WTC11 (cell line): ENCODE measurements around the gene CCNYL1. TPM values are rescaled to one million over a fixed set of nuclear protein-coding genes. Genes with fewer than 3 reads are reported as not detected.
A peak's percentile ranks its signal among the peaks of the same experiment; 100 is the strongest.

Experiments
- ESRRA ChIP-seq: sonication (generic); formaldehyde crosslinking; IDR thresholded peaks from 2 replicates; pipeline ENCODE4 v1.8.1; 2022; ENCODE audit warnings: mild to moderate bottlenecking, missing genetic modification reagents, borderline replicate concordance
- FOXP1 ChIP-seq: sonication (generic); formaldehyde crosslinking; IDR thresholded peaks from 2 replicates; pipeline ENCODE4 v1.8.0; 2022; ENCODE audit warnings: missing genetic modification reagents, mild to moderate bottlenecking, moderate library complexity, borderline replicate concordance
- KAT7 ChIP-seq: sonication (generic); formaldehyde crosslinking; IDR thresholded peaks from 2 replicates; pipeline ENCODE4 v1.8.1; 2023; ENCODE audit warnings: missing genetic modification reagents, mild to moderate bottlenecking, borderline replicate concordance
- MXD4 ChIP-seq: fragments of 250-450 bp; sonication (Bioruptor Pico); IDR thresholded peaks from 2 replicates; pipeline ENCODE4 v1.8.0; 2021; ENCODE audit warnings: mild to moderate bottlenecking, moderate library complexity, borderline replicate concordance
- NFE2L1 ChIP-seq: sonication (generic); formaldehyde crosslinking; IDR thresholded peaks from 2 replicates; pipeline ENCODE4 v1.8.1; 2023; ENCODE audit warnings: missing genetic modification reagents
- SMAD3 ChIP-seq: sonication (generic); formaldehyde crosslinking; IDR thresholded peaks from 2 replicates; pipeline ENCODE4 v1.8.0; 2022; ENCODE audit warnings: missing genetic modification reagents, mild to moderate bottlenecking, borderline replicate concordance
- TP53 ChIP-seq: sonication (generic); formaldehyde crosslinking; IDR thresholded peaks from 2 replicates; pipeline ENCODE4 v1.8.1; 2023; ENCODE audit warnings: mild to moderate bottlenecking, missing genetic modification reagents
- ZNF396 ChIP-seq: fragments of 250-450 bp; sonication (Bioruptor Pico); IDR thresholded peaks from 2 replicates; pipeline ENCODE4 v1.8.0; 2021; ENCODE audit warnings: mild to moderate bottlenecking, moderate library complexity, borderline replicate concordance
- total RNA-seq: library from RNA; stranded (reverse); gene quantifications from 3 replicates; pipeline ENCODE4 v1.2.3, GENCODE V29; 2021
- TF ChIP-seq, protein P1 (sequence below): sonication (generic); formaldehyde crosslinking; IDR thresholded peaks from 2 replicates; pipeline ENCODE4 v1.8.0; 2022; ENCODE audit warnings: missing genetic modification reagents
- TF ChIP-seq, protein P2 (sequence below): sonication (generic); formaldehyde crosslinking; IDR thresholded peaks from 2 replicates; pipeline ENCODE4 v1.8.1; 2023; ENCODE audit warnings: mild to moderate bottlenecking, moderate library complexity, missing genetic modification reagents
- TF ChIP-seq, protein P3 (sequence below): sonication (generic); formaldehyde crosslinking; IDR thresholded peaks from 2 replicates; pipeline ENCODE4 v1.8.1; 2022; ENCODE audit warnings: low read depth, missing genetic modification reagents, borderline replicate concordance
- TF ChIP-seq, protein P4 (sequence below): sonication (generic); formaldehyde crosslinking; IDR thresholded peaks from 2 replicates; pipeline ENCODE4 v1.8.0; 2022; ENCODE audit warnings: mild to moderate bottlenecking, missing genetic modification reagents
- TF ChIP-seq, protein P5 (sequence below): sonication (generic); formaldehyde crosslinking; IDR thresholded peaks from 2 replicates; pipeline ENCODE4 v1.8.1; 2023; ENCODE audit warnings: mild to moderate bottlenecking, missing genetic modification reagents
- TF ChIP-seq, protein P6 (sequence below): fragments of 250-450 bp; sonication (Bioruptor Pico); IDR thresholded peaks from 2 replicates; pipeline ENCODE4 v1.9.0; 2021; ENCODE audit warnings: mild to moderate bottlenecking

The CCNYL1 gene
- total RNA-seq, 1 experiment from 2014 or later, result 31.6 TPM

DNA sequence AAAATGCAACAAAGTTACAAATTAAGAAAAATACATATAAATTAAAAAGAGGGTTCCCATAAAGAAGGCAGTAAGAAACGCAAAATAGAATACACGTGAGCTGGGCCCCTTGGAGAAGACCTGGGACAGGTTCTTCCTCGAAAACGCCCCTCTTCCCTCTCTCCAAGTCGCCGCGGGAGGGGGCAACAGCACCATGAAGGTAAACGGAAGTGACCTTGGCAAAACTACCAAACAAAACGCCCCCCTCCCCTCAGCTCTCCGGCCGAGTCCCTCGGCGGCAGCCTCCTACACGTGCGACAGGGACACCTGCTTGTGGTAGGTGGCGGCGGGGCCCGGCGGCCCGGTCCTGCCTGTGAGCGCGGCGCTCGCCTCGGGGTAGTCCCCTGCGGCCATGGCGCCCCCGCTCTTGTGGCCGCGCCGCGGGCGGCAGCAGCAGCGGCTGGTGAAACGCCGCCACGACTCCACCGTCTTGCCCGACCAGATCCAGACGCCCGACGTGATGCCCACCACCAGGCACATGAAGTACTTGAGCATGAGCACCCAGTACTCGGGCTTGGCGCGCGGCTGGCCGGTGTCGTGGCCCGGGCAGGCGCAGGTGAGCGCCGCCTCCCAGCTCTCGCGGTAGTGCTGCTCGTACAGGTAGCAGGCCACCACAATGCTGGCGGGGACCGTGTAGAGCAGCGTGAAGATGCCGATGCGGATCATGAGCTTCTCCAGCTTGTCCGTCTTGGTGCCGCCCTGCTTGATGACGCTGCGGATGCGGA, 55.4 kb downstream of the CCNYL1 start (continued):
- TF ChIP-seq, protein P1, sequence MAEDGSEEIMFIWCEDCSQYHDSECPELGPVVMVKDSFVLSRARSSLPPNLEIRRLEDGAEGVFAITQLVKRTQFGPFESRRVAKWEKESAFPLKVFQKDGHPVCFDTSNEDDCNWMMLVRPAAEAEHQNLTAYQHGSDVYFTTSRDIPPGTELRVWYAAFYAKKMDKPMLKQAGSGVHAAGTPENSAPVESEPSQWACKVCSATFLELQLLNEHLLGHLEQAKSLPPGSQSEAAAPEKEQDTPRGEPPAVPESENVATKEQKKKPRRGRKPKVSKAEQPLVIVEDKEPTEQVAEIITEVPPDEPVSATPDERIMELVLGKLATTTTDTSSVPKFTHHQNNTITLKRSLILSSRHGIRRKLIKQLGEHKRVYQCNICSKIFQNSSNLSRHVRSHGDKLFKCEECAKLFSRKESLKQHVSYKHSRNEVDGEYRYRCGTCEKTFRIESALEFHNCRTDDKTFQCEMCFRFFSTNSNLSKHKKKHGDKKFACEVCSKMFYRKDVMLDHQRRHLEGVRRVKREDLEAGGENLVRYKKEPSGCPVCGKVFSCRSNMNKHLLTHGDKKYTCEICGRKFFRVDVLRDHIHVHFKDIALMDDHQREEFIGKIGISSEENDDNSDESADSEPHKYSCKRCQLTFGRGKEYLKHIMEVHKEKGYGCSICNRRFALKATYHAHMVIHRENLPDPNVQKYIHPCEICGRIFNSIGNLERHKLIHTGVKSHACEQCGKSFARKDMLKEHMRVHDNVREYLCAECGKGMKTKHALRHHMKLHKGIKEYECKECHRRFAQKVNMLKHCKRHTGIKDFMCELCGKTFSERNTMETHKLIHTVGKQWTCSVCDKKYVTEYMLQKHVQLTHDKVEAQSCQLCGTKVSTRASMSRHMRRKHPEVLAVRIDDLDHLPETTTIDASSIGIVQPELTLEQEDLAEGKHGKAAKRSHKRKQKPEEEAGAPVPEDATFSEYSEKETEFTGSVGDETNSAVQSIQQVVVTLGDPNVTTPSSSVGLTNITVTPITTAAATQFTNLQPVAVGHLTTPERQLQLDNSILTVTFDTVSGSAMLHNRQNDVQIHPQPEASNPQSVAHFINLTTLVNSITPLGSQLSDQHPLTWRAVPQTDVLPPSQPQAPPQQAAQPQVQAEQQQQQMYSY (CRISPR knock-in tag), result no peak
- TF ChIP-seq, protein P2, sequence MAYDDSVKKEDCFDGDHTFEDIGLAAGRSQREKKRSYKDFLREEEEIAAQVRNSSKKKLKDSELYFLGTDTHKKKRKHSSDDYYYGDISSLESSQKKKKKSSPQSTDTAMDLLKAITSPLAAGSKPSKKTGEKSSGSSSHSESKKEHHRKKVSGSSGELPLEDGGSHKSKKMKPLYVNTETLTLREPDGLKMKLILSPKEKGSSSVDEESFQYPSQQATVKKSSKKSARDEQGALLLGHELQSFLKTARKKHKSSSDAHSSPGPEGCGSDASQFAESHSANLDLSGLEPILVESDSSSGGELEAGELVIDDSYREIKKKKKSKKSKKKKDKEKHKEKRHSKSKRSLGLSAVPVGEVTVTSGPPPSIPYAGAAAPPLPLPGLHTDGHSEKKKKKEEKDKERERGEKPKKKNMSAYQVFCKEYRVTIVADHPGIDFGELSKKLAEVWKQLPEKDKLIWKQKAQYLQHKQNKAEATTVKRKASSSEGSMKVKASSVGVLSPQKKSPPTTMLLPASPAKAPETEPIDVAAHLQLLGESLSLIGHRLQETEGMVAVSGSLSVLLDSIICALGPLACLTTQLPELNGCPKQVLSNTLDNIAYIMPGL (CRISPR knock-in tag), result no peak
- TF ChIP-seq ZNF396 (CRISPR knock-in tag), result no peak
- 0 out of 2 replicates have a peak, but pooled peaks have one; percentile 51 for TF ChIP-seq ESRRA
- TF ChIP-seq, protein P3, sequence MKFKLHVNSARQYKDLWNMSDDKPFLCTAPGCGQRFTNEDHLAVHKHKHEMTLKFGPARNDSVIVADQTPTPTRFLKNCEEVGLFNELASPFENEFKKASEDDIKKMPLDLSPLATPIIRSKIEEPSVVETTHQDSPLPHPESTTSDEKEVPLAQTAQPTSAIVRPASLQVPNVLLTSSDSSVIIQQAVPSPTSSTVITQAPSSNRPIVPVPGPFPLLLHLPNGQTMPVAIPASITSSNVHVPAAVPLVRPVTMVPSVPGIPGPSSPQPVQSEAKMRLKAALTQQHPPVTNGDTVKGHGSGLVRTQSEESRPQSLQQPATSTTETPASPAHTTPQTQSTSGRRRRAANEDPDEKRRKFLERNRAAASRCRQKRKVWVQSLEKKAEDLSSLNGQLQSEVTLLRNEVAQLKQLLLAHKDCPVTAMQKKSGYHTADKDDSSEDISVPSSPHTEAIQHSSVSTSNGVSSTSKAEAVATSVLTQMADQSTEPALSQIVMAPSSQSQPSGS (CRISPR knock-in tag), result 0 out of 2 replicates have a peak, but pooled peaks have one; percentile 4
- TF ChIP-seq FOXP1 (CRISPR knock-in tag), result peak; percentile 17; the same call in 1 of the 2 replicates
- peak; percentile 22; the same call in 1 of the 2 replicates for TF ChIP-seq TP53 (CRISPR knock-in tag)
- TF ChIP-seq KAT7 (CRISPR knock-in tag), result peak; percentile 69; the same call in 1 of the 2 replicates
- no peak for TF ChIP-seq MXD4
- TF ChIP-seq, protein P4, sequence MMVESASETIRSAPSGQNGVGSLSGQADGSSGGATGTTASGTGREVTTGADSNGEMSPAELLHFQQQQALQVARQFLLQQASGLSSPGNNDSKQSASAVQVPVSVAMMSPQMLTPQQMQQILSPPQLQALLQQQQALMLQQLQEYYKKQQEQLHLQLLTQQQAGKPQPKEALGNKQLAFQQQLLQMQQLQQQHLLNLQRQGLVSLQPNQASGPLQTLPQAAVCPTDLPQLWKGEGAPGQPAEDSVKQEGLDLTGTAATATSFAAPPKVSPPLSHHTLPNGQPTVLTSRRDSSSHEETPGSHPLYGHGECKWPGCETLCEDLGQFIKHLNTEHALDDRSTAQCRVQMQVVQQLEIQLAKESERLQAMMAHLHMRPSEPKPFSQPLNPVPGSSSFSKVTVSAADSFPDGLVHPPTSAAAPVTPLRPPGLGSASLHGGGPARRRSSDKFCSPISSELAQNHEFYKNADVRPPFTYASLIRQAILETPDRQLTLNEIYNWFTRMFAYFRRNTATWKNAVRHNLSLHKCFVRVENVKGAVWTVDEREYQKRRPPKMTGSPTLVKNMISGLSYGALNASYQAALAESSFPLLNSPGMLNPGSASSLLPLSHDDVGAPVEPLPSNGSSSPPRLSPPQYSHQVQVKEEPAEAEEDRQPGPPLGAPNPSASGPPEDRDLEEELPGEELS (CRISPR knock-in tag), result peak; percentile 43; the same call in 1 of the 2 replicates
- TF ChIP-seq, protein P5, sequence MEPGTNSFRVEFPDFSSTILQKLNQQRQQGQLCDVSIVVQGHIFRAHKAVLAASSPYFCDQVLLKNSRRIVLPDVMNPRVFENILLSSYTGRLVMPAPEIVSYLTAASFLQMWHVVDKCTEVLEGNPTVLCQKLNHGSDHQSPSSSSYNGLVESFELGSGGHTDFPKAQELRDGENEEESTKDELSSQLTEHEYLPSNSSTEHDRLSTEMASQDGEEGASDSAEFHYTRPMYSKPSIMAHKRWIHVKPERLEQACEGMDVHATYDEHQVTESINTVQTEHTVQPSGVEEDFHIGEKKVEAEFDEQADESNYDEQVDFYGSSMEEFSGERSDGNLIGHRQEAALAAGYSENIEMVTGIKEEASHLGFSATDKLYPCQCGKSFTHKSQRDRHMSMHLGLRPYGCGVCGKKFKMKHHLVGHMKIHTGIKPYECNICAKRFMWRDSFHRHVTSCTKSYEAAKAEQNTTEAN (CRISPR knock-in tag), result peak; percentile 40; the same call in 1 of the 2 replicates
- no peak for TF ChIP-seq NFE2L1 (CRISPR knock-in tag)
- TF ChIP-seq SMAD3 (CRISPR knock-in tag), result no peak; the same call in 1 of the 2 replicates
- TF ChIP-seq, protein P6, sequence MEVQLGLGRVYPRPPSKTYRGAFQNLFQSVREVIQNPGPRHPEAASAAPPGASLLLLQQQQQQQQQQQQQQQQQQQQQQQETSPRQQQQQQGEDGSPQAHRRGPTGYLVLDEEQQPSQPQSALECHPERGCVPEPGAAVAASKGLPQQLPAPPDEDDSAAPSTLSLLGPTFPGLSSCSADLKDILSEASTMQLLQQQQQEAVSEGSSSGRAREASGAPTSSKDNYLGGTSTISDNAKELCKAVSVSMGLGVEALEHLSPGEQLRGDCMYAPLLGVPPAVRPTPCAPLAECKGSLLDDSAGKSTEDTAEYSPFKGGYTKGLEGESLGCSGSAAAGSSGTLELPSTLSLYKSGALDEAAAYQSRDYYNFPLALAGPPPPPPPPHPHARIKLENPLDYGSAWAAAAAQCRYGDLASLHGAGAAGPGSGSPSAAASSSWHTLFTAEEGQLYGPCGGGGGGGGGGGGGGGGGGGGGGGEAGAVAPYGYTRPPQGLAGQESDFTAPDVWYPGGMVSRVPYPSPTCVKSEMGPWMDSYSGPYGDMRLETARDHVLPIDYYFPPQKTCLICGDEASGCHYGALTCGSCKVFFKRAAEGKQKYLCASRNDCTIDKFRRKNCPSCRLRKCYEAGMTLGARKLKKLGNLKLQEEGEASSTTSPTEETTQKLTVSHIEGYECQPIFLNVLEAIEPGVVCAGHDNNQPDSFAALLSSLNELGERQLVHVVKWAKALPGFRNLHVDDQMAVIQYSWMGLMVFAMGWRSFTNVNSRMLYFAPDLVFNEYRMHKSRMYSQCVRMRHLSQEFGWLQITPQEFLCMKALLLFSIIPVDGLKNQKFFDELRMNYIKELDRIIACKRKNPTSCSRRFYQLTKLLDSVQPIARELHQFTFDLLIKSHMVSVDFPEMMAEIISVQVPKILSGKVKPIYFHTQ (CRISPR knock-in tag), result no peak
